Coronary artery (tissue), 2 donors: ENCODE results near the gene KIFBP.

Experiments
- DNase-seq: peaks from one replicate; pipeline ENCODE4 v3.0.0-alpha.2; 2017; ENCODE audit warnings: low spot score
- H3K27ac ChIP-seq, 2 donors: fragments of 200-600 bp; sonication (generic); one replicate each; pipeline ENCODE4 v1.5.1; 2016 to 2019
- H3K4me3 ChIP-seq: fragments of 200-600 bp; sonication (generic); 2 replicates; pipeline ENCODE4 v1.5.1; 2016; ENCODE audit warnings: mild to moderate bottlenecking, moderate library complexity
- TF ChIP-seq, protein P1 (sequence below): fragments of 200-600 bp; sonication (generic); IDR thresholded peaks from one replicate; pipeline ENCODE4 v1.5.1; 2019; ENCODE audit warnings: antibody characterized with exemption

The KIFBP gene

DNA sequence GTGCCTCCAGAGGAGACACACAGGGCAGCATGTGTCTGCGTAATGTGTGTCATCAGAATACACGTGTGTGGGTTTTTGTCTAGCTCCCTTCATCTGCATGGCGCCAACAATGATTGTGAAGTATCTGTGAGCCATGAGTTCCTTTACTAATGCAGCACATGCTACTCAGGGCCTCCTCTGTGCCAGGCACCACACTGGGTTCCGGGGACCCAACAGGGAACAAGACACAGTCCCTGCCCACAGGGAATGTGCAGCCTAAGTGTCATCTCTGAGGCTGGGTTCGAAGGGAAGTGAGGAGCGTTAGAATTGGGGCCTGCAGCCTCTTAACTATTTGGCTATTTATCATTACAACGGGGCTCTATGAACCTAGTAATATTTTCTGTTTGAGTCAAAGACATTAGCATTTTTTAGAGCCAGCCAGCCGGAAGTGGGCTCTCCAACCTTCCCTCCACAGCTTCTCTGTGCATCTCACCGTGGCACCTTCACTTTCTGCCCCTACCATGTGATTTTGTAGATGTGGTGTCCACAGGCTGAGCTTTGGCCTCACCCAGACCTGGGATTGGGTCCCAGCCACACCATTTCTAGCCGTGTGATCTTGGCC lies 55.4 kb downstream of the KIFBP start:
- TF ChIP-seq, protein P1, sequence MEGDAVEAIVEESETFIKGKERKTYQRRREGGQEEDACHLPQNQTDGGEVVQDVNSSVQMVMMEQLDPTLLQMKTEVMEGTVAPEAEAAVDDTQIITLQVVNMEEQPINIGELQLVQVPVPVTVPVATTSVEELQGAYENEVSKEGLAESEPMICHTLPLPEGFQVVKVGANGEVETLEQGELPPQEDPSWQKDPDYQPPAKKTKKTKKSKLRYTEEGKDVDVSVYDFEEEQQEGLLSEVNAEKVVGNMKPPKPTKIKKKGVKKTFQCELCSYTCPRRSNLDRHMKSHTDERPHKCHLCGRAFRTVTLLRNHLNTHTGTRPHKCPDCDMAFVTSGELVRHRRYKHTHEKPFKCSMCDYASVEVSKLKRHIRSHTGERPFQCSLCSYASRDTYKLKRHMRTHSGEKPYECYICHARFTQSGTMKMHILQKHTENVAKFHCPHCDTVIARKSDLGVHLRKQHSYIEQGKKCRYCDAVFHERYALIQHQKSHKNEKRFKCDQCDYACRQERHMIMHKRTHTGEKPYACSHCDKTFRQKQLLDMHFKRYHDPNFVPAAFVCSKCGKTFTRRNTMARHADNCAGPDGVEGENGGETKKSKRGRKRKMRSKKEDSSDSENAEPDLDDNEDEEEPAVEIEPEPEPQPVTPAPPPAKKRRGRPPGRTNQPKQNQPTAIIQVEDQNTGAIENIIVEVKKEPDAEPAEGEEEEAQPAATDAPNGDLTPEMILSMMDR = no peak
- H3K27ac ChIP-seq = peak overlapping the region in 1 of 2 donors; percentile 35
- no peak for DNase-seq
- no peak overlapping the region for H3K4me3 ChIP-seq

DNA sequence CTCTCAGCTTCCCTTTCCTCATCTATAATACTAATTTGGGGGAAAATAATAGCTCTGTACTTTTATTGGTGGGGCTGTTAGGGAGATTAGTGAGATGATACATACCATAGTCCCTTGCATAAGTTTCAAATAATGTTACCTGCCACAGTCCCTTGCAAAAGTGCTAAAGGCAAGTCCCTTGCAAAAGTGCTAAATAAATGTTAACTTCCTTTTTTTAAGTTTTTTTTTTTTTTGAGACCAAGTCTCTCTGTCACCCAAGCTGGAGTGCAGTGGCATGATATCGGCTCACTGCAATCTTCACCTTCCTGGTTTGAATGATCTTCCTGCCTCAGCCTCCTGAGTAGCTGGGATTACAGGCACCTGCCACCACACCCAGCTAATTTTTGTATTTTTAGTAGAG lies 55.9 kb downstream of the KIFBP start:
- DNase-seq = no peak
- peak overlapping the region in 1 of 2 donors; percentile 35 for H3K27ac ChIP-seq
- TF ChIP-seq, protein P1 = no peak
- no peak overlapping the region for H3K4me3 ChIP-seq

DNA sequence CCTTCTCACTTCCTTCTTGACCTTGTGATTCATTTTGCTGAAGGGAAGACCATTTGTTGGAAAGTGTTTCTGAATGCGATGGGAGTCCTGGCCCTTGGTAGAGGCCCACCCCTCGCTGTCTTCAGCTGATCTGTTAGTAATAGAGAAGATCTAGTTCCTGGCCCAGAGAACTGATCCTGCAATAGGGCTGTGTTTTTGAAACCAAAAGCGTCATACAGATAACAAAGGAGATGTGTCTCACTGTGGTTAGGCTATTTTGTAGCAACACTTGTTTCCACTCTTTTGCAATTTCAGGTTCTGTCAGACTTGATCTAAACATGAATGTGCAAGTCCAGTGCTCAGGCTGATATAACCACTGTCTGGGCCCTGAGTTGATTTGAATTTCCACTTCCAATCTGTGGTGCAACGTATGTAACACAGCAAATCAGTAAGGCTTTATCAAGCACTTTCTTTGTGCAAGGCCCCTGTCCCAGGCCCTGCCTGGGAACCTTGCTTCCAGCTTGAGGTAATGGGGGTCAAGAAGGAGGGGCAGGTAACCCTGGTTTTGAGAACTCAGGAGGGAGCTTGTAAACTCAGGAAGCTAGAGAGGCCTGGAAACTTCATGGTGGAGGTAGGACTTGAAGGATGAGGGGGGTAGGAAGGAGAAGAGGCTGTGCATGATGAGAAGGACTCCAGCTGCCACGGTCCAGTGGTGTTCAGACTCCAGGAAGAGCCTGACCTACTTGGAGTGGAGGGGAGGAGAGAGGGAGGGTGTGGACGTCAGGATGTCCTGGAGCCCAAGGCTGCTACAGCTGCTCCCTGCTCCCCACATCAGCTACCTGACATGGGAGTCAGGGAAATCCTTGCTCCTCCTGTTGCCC lies 57.1 kb downstream of the KIFBP start:
- peak overlapping the region in 1 of 2 donors; percentile 8 for H3K27ac ChIP-seq
- TF ChIP-seq, protein P1 = no peak

DNA sequence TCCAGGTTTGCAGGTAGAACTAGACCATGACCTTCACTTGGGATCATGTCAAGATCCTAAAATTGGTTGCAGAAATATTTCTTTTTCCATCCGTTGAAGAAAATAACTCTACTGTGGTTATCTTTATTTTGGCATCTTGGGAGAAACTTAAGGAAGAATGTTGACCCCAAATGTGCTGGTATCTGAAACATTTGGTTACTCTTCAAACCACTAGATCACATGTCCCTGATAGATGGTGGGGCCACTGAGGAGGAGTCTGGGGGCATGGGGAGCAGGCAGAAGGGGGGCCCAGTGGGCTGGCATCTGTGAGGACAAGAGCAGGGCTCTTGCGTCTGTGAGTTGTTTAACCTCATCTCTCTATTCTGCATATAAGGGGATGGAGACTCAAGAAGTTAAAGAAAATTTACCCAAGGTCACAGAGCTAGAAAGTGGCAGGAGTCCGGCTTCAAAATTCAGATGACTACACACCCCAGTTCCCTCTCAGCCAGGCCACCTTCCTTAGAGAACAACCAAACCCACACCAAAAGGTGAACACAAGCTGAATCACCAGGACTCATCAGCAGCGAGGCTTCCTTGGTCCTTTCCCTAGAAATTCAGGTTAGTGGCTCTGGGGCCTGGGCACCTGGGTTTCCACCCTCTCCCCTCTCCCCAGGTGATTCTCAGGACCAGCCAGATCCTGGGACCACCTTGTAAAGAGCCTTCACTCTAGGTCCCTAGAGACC lies 58.7 kb downstream of the KIFBP start:
- no peak for DNase-seq
- H3K27ac ChIP-seq = peak overlapping the region in 1 of 2 donors; percentile 75
- H3K4me3 ChIP-seq = no peak overlapping the region
- TF ChIP-seq, protein P1 = no peak

More for the DNA sequence above, 57.1 kb downstream of the KIFBP start:
- DNase-seq = no peak
- no peak overlapping the region for H3K4me3 ChIP-seq

DNA sequence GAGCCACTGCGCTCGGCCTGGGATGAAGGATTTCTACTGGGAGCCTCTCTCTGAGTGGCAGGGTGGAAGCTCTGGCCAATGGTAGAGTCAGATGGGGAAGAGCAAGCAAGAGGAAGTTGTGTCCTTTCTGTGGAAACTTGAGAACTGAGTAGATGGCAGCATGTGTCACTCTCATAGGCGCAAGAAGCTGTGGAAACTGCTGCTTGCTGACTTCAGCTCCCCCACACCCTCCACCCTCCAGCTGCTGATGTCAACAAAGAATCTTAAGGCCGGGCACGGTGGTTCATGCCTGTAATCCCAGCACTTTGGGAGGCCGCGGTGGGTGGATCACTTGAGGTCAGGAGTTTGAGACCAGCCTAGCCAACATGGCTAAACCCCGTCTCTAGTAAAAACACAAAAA lies 59.5 kb downstream of the KIFBP start:
- TF ChIP-seq, protein P1 = no peak
- no peak for DNase-seq
- Histone ChIP-seq H3K27ac (peak overlapping the region in 1 of 2 donors; percentile 75), H3K4me3 (no peak overlapping the region)

DNA sequence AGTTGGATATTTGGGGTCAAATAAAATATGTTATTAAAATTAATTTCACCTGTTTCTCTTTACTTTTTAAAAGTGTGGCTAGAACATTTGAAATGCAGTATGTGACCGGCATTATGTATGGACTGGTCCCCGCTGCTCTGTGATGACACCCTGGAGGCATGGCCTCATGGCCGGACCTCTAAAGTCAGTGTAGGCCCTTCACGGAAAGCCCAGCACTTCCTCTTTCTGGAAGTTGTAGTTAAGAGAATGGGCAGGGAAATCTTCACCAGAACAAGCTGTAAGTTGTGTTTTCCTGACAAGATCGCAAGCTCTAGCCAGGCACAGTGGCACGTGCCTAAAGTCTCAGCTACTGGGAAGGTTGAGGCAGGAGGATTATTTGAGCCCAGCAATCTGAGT lies 61.0 kb downstream of the KIFBP start:
- H3K27ac ChIP-seq = peak overlapping the region in 1 of 2 donors; percentile 61
- no peak for DNase-seq
- no peak overlapping the region for H3K4me3 ChIP-seq
- TF ChIP-seq, protein P1 = no peak
